Activated CD4-positive, alpha-beta memory T cell treated with anti-CD3 and anti-CD28 coated beads for 36 hours (primary cell): ENCODE results near the gene HDAC11. TPM values are rescaled to one million over a fixed set of nuclear protein-coding genes. Genes with fewer than 3 reads are reported as not detected.

Experiments
- CTCF ChIA-PET: fragments of 350-600 bp; sonication (Branson Sonifier 250); formaldehyde crosslinking; loops from one replicate; lab custom pipeline; 2021; ENCODE audit warnings: antibody characterized with exemption, inconsistent platforms; lab: Charles Lee
- POLR2A ChIA-PET: fragments of 350-600 bp; sonication (Branson Sonifier 250); formaldehyde crosslinking; loops from one replicate; lab custom pipeline; 2021; ENCODE audit warnings: antibody characterized with exemption; lab: Charles Lee
- DNase-seq: peaks from one replicate; pipeline ENCODE4 v3.0.0-alpha.2; 2020
- H3K27ac Mint-ChIP-seq: one replicate; pipeline ENCODE4 v1.8.0; 2021; ENCODE audit warnings: mixed read lengths
- H3K27me3 Mint-ChIP-seq: one replicate; pipeline ENCODE4 v1.8.0; 2021; ENCODE audit warnings: mixed read lengths
- H3K36me3 Mint-ChIP-seq: one replicate; pipeline ENCODE4 v1.8.0; 2021; ENCODE audit warnings: mixed read lengths
- H3K4me1 Mint-ChIP-seq: one replicate; pipeline ENCODE4 v1.8.0; 2021; ENCODE audit warnings: low read depth, mixed read lengths
- H3K4me3 Mint-ChIP-seq: one replicate; pipeline ENCODE4 v1.8.0; 2021; ENCODE audit warnings: mild to moderate bottlenecking, mixed read lengths
- H3K9me3 Mint-ChIP-seq: one replicate; pipeline ENCODE4 v1.8.0; 2021; ENCODE audit warnings: mixed read lengths
- intact Hi-C: fragments of 100-400 bp; cut with micrococcal nuclease; formaldehyde crosslinking; loops from one replicate; pipeline ENCODE4 v1.15.1; 2023
- total RNA-seq, 2 experiments: library from RNA; stranded (reverse); gene quantifications; one replicate each; pipeline ENCODE4 v1.2.3, GENCODE V29; 2021

HDAC11 gene
- total RNA-seq, 2 experiments from 2014 or later, result 3.3 to 4.3 TPM

DNA sequence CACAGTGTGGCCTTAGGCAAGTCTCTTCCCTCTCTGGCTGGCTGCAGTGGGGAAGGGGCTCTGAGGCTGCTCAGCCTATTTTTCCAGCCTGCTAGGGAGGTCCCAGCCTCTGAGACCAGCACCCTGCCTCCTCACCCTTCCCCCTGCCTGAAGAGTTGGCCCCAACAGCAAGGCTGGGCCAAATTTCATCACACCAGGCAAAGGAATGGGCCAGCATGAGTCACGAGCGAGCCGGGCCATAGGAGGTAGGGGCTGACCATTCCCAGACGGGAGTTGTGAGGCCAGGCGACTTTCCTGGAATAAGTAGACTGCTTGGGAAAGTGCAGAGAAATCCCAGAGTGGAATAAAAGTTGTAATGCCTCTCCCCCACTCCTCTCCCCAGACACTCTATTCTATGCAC, 63.1 kb downstream of the HDAC11 start:
- POLR2A ChIA-PET, result no interaction called here
- CTCF ChIA-PET, result no interaction called here
- peaks cover 16% of the 10 kb centered on the region for H3K4me1 Mint-ChIP-seq
- no peak overlapping the region for H3K27ac Mint-ChIP-seq
- no peak overlapping the region for H3K4me3 Mint-ChIP-seq
- no peaks in the 10 kb centered on the region for H3K36me3 Mint-ChIP-seq
- DNase-seq, result no peak
- peaks cover 12% of the 10 kb centered on the region for H3K9me3 Mint-ChIP-seq
- intact Hi-C loops, result no loop called here
- peaks cover 26% of the 10 kb centered on the region for H3K27me3 Mint-ChIP-seq

- CTCF ChIA-PET, result interaction anchor here (0.9 to 1.5 kb wide), 3 partner anchors 103 to 452 kb away, joined by 3 to 9 read pairs (median 8); no protein-coding TSS in a partner anchor
- peaks cover 30% of the 10 kb centered on the region for H3K27me3 Mint-ChIP-seq
- peak; percentile 70 for DNase-seq
- no peaks in the 10 kb centered on the region for H3K36me3 Mint-ChIP-seq
- no peak overlapping the region for H3K4me3 Mint-ChIP-seq
- H3K4me1 Mint-ChIP-seq, result peaks cover 16% of the 10 kb centered on the region
- H3K27ac Mint-ChIP-seq, result no peak overlapping the region
- intact Hi-C loops, result no loop called here
- POLR2A ChIA-PET, result no interaction called here
- peaks cover 12% of the 10 kb centered on the region for H3K9me3 Mint-ChIP-seq
Measured at GRCh38 chr3:13544293-13544831, 64.3 kb downstream of the HDAC11 start.

DNA sequence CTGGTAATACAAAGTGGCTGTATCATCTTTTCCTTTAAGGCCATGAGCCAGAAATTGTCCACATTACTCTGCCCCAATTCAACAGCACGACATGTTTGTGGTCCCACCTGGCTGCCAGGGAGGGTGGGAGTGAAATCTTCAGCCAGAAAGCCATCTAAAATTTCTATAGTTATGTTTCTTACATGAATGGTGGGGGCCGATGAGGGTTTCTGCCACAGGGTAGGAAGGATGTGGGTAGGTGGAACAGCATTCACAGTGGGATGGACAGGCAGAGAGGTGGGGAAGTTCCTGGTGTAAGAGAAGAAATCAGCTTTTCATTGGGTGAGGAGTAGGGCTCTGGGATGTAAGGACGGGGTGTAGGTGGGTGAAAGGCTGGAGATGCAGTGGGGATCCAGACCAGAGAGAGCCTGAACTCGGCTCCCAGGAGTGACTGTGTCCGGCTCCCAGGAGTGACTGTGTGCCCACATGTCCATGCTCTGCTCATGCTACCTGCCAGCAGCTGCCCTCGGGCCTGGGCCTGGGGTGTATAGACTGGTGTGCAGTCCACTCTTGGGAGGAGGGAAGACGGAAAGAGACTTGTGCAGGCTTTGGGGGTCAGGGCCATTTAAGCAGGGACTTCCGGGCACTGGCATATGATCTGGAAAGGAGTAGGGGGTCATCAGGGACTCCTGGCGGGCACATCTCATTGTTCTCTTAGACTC, 65.0 kb downstream of the HDAC11 start:
- Mint-ChIP-seq H3K27ac (no peak overlapping the region), H3K27me3 (peaks cover 35% of the 10 kb centered on the region), H3K4me1 (peaks cover 21% of the 10 kb centered on the region), H3K36me3 (no peaks in the 10 kb centered on the region), H3K4me3 (no peak overlapping the region), H3K9me3 (peaks cover 12% of the 10 kb centered on the region)
- CTCF ChIA-PET, result interaction anchor here (0.9 to 1.5 kb wide), 3 partner anchors 102 to 453 kb away, joined by 3 to 9 read pairs (median 8); no protein-coding TSS in a partner anchor
- intact Hi-C loops, result no loop called here
- POLR2A ChIA-PET, result no interaction called here
- DNase-seq, result no peak

DNA sequence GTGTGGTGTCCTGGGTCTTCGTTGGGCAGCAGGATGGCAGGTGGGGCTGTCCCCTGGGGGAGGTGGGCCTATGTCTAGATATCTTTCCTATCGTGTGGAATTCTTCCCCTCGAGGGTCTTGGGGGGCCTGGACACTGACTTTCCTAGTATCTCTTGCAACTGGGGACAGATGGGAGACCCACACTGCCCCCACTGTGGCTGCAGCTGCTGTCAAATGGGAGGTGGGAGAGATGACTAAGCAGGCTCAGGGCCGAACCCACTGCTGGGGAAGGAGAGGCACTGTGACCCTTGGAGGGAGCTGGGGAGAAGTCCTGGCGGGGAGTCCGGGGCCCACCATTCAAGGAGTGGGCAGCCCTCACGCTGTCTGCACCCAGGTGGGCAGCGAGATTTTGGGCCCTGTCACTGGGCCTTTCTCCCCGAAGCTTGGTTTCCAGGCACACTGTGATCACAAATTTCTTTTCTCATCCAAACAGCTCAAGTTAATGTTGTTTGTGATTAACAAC, 65.9 kb downstream of the HDAC11 start:
- peaks cover 21% of the 10 kb centered on the region for H3K4me1 Mint-ChIP-seq
- H3K27me3 Mint-ChIP-seq, result peaks cover 42% of the 10 kb centered on the region
- DNase-seq, result no peak
- ChIA-PET POLR2A (no interaction called here), CTCF (no interaction called here)
- intact Hi-C loops, result no loop called here
- H3K27ac Mint-ChIP-seq, result no peak overlapping the region
- H3K36me3 Mint-ChIP-seq, result no peaks in the 10 kb centered on the region
- H3K9me3 Mint-ChIP-seq, result peaks cover 10% of the 10 kb centered on the region
- no peak overlapping the region for H3K4me3 Mint-ChIP-seq

GRCh38 chr3:13546667-13547171, 66.6 kb downstream of the HDAC11 start:
- intact Hi-C loops, result no loop called here
- peaks cover 6% of the 10 kb centered on the region for H3K9me3 Mint-ChIP-seq
- ChIA-PET POLR2A (no interaction called here), CTCF (interaction anchor here (1.4 kb wide), 1 partner anchor 101 kb away, joined by 3 read pairs; no protein-coding TSS in a partner anchor)
- H3K36me3 Mint-ChIP-seq, result no peaks in the 10 kb centered on the region
- H3K4me3 Mint-ChIP-seq, result no peak overlapping the region
- peaks cover 21% of the 10 kb centered on the region for H3K4me1 Mint-ChIP-seq
- H3K27ac Mint-ChIP-seq, result no peak overlapping the region
- peaks cover 45% of the 10 kb centered on the region for H3K27me3 Mint-ChIP-seq
- no peak for DNase-seq

DNA sequence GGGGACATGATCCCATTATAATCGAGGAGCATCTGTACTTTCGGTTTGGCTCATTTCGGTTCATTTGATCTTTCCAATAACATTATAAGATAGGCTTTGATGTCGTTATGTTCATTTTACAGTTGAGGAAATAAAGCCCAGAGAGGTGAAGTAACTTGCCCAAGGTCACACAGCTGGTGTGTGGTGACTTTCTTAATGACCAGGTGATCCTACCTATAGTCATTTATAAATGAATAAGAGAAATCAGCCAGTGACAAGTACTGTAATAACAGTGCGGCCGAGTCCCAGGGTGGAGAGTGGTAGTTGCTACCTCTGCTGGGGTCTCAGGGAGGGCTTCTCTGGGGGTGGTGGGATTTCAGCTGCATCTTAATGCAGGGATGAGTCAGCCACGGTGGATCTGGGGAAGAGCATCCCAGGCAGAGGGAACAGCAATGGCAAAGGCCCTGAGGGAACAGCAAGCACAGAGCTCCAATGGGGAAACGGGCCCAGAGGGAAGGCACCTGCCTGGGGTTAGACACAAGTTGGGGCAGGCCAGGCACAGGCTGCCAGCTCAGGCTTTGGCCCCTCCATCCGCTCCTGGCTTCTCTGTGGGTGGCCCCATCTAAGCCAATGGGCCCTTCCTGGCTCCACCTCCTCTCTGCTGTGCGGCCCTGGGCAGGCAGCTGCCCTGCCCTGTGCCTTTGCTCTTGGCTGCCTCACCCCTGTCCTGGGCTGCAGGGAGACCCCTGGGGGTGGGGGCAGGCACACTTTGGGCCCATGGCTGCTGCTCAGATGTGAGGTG, 67.7 kb downstream of the HDAC11 start:
- Mint-ChIP-seq H3K27ac (no peak overlapping the region), H3K4me1 (peaks cover 21% of the 10 kb centered on the region), H3K9me3 (no peaks in the 10 kb centered on the region), H3K27me3 (peaks cover 51% of the 10 kb centered on the region), H3K4me3 (no peak overlapping the region), H3K36me3 (no peaks in the 10 kb centered on the region)
- intact Hi-C loops, result no loop called here
- CTCF ChIA-PET, result interaction anchor here (1.4 kb wide), 1 partner anchor 100 kb away, joined by 3 read pairs; no protein-coding TSS in a partner anchor
- POLR2A ChIA-PET, result no interaction called here
- no peak for DNase-seq

DNA sequence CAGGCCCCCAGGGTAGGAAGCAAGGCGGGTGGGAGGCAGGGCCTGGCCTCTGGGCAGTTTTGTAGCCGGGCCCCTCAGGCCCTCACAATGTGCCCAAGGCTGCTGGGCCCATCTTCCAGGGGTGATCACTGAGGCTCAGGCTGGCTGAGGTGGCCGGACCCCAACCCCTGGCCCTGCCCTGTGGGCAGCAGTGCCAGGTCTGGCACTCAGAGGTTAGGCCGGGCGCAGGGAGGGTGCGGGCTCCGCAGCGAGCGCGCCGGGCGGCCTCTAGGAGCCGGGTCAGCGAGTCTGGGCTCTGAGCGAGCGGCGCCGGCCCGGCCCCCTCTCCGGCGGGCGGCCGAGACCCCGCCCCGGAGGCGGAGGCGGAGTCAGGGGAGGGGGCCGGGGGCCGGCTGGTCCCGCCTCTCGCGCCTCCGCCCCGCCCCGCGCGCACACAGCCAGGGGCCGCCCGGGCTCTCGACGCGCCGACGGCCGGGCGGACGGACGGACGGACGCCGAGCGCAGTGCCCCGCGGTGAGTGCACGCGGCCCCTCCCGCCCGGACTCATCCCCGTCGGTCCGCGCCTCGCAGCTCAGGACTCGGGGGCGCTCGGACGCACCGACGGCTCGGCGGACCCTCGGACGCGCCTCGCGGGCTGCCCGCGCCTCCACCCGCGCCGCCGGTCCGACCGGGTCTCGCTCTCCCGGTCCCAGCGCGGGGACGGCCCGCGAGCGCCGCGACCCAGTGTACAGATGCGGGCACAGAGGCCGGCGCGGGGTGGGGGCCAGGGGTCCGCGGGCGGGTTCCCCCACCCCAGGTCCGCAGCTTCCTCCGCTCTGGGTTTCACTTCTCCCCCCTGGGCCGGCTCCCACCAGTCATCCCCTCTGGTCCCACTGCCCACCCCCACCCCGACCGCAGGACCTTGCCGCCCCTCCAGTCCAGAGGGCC, 68.9 kb downstream of the HDAC11 start, which contains the start of gene FBLN2:
FBLN2 (plus strand) TSS at position 430 of the 927 bp plus-strand sequence. CDS start 21,231 bp downstream, outside the sequence.
- CTCF ChIA-PET, result no interaction called here
- Mint-ChIP-seq H3K9me3 (no peaks in the 10 kb centered on the region), H3K27me3 (peaks cover 59% of the 10 kb centered on the region), H3K36me3 (no peaks in the 10 kb centered on the region), H3K27ac (no peak within 1 kb of the TSS), H3K4me1 (peaks cover 20% of the 10 kb centered on the region), H3K4me3 (peak within 1 kb of the TSS; percentile 1)
- DNase-seq, result no peak
- POLR2A ChIA-PET, result no interaction called here
- intact Hi-C loops, result no loop called here

DNA sequence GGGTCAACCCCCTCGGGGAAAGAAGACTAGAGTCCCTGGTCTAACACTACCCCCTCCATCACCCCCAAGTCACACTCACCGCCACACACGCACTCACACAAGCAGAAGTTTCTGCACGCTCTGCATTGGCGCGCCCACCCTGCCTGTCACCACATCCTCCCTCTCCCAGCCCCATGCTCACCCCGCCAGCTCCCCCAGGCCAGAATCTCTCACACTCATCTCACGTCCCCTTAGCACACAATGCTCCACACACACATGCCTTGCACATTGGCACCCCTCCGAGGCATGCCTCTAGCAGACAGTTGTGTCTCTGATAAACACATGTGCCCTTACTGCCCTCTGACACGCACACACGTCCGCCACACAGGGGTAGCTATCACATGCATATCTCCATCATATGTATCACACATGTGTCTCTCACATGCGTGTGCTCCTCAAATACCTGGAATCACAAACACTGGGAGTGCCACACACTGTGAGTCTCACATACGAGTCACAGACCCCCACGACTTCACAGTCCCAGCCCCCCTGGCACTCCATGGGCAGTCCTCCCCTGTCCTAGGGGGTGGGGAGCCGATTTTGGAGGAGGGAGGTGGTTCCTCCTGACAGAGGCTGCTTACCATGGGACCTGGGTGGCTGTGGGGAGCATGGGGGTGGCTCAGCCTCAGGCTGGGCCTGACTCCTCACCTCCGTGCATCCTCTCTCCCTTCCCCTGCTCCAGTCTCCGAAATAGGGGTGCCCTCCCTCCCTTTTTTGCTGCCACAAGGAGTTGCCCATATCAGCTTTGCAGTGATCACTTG, 69.7 kb downstream of the HDAC11 start:
- POLR2A ChIA-PET, result no interaction called here
- H3K27me3 Mint-ChIP-seq, result peaks cover 62% of the 10 kb centered on the region

GRCh38 chr3:13550423-13550690, 70.3 kb downstream of the HDAC11 start:
- Mint-ChIP-seq H3K4me1 (peaks cover 6% of the 10 kb centered on the region), H3K27ac (no peak overlapping the region), H3K27me3 (peaks cover 56% of the 10 kb centered on the region), H3K9me3 (no peaks in the 10 kb centered on the region), H3K36me3 (no peaks in the 10 kb centered on the region), H3K4me3 (no peak overlapping the region)
- ChIA-PET POLR2A (no interaction called here), CTCF (no interaction called here)
- no peak for DNase-seq
- intact Hi-C loops, result no loop called here

More for the DNA sequence above, 69.7 kb downstream of the HDAC11 start:
- Mint-ChIP-seq H3K36me3 (no peaks in the 10 kb centered on the region), H3K4me3 (peak overlapping the region; percentile 1), H3K4me1 (peaks cover 11% of the 10 kb centered on the region), H3K9me3 (no peaks in the 10 kb centered on the region), H3K27ac (no peak overlapping the region)
- intact Hi-C loops, result no loop called here
- no peak for DNase-seq
- CTCF ChIA-PET, result no interaction called here

DNA sequence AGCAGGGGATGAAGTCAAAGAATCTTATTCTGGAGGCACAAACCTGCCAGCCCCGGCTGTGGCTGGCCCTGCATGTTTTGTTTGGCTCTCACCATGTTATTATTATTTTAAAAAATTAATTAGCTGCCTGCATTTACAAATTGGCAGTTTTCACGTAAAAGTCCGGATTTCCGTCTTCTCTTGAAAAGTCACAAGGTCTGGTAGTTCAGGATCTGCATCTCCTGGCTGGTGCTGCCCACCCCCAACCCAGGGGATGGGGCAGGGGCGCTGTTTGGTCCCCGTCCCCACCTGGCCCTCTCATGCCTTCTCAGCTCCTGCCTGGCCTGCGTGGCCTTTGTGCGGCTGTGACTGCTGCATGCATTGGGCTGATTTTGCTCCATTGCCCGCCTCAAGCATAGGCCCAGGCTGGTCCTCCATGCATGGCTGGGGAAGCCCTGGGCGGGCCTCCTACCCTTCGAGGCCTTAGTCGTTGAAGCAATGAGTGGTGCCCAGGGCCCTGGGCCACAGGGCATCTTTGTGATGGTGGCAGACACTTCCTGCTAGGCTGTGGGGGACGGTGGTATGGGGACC, 70.8 kb downstream of the HDAC11 start:
- intact Hi-C loops, result no loop called here
- POLR2A ChIA-PET, result no interaction called here
- no peak overlapping the region for H3K4me3 Mint-ChIP-seq
- H3K36me3 Mint-ChIP-seq, result no peaks in the 10 kb centered on the region
- H3K27ac Mint-ChIP-seq, result no peak overlapping the region
- peaks cover 5% of the 10 kb centered on the region for H3K4me1 Mint-ChIP-seq
- H3K27me3 Mint-ChIP-seq, result peaks cover 55% of the 10 kb centered on the region
- no peaks in the 10 kb centered on the region for H3K9me3 Mint-ChIP-seq
- CTCF ChIA-PET, result no interaction called here
- DNase-seq, result no peak
